ENCODE results near the gene PARD3B. TPM values are rescaled to one million over a fixed set of nuclear protein-coding genes. Genes with fewer than 3 reads are reported as not detected.

Gene PARD3B
- total RNA-seq, 1 donor from 2014 or later: 1.6 TPM

- Histone ChIP-seq H3K27me3 (ENCODE audit: control insufficient read depth, insufficient read depth, low read length) (no peaks in the 10 kb centered on the region), H3K4me3 (ENCODE audit: low read depth, low read length) (no peak overlapping the region), H3K36me3 (ENCODE audit: control insufficient read depth, insufficient read depth, low read length) (no peaks in the 10 kb centered on the region)
- FAIRE-seq: no peak
- no peak for DNase-seq (ENCODE audit: low read depth)
- TF ChIP-seq CTCF (IDR thresholded peaks at IDR 0.05; ENCODE audit: insufficient read depth, low read length, severe bottlenecking): no peak
Observed at GRCh38 chr2:204863336-204863735, 318.1 kb downstream of the PARD3B start.

- no peak for FAIRE-seq
- no peaks in the 10 kb centered on the region for H3K27me3 ChIP-seq (ENCODE audit: control insufficient read depth, insufficient read depth, low read length)
- no peaks in the 10 kb centered on the region for H3K36me3 ChIP-seq (ENCODE audit: control insufficient read depth, insufficient read depth, low read length)
- TF ChIP-seq CTCF (IDR thresholded peaks at IDR 0.05; ENCODE audit: insufficient read depth, low read length, severe bottlenecking): no peak
- no peak overlapping the region for H3K4me3 ChIP-seq (ENCODE audit: low read depth, low read length)
- no peak for DNase-seq (ENCODE audit: low read depth)
Observed at GRCh38 chr2:204869132-204869823, 324.0 kb downstream of the PARD3B start.

GRCh38 chr2:204870053-204870452 is 324.8 kb downstream of the PARD3B start:
- DNase-seq (ENCODE audit: low read depth) (no peak), FAIRE-seq (no peak)
- H3K4me3 ChIP-seq (ENCODE audit: low read depth, low read length): no peak overlapping the region
- H3K36me3 ChIP-seq (ENCODE audit: control insufficient read depth, insufficient read depth, low read length): no peaks in the 10 kb centered on the region
- H3K27me3 ChIP-seq (ENCODE audit: control insufficient read depth, insufficient read depth, low read length): no peaks in the 10 kb centered on the region
- TF ChIP-seq CTCF (IDR thresholded peaks at IDR 0.05; ENCODE audit: insufficient read depth, low read length, severe bottlenecking): no peak

GRCh38 chr2:204871231-204871953 is 326.1 kb downstream of the PARD3B start:
- no peaks in the 10 kb centered on the region for H3K36me3 ChIP-seq (ENCODE audit: control insufficient read depth, insufficient read depth, low read length)
- FAIRE-seq (no peak), DNase-seq (ENCODE audit: low read depth) (peak; percentile 58)
- H3K4me3 ChIP-seq (ENCODE audit: low read depth, low read length): no peak overlapping the region
- TF ChIP-seq CTCF (IDR thresholded peaks at IDR 0.05; ENCODE audit: insufficient read depth, low read length, severe bottlenecking): peak; percentile 24
- no peaks in the 10 kb centered on the region for H3K27me3 ChIP-seq (ENCODE audit: control insufficient read depth, insufficient read depth, low read length)

- no peak for DNase-seq (ENCODE audit: low read depth)
- TF ChIP-seq CTCF (IDR thresholded peaks at IDR 0.05; ENCODE audit: insufficient read depth, low read length, severe bottlenecking): no peak
- Histone ChIP-seq H3K27me3 (ENCODE audit: control insufficient read depth, insufficient read depth, low read length) (no peaks in the 10 kb centered on the region), H3K4me3 (ENCODE audit: low read depth, low read length) (no peak overlapping the region), H3K36me3 (ENCODE audit: control insufficient read depth, insufficient read depth, low read length) (no peaks in the 10 kb centered on the region)
- FAIRE-seq: no peak
Observed at GRCh38 chr2:204876311-204876710, 331.0 kb downstream of the PARD3B start.

Data from bronchial epithelial cell (primary cell).